HepG2 (cell line): ENCODE results near the gene HOXA4. TPM values are rescaled to one million over a fixed set of nuclear protein-coding genes. Genes with fewer than 3 reads are reported as not detected.
A peak's percentile ranks its signal among the peaks of the same experiment; 100 is the strongest.

ENCODE experiments used
- ATAC-seq: fragments of 200-7000 bp; cut with Tn5 transposase; 3 replicates; pipeline ENCODE4 v1.9.1; 2020; ENCODE audit warnings: mild to moderate bottlenecking, moderate library complexity
- BruUV-seq: library from RNA; stranded (reverse); fragments of 400-500 nt; replicated peaks from 2 replicates; lab custom pipeline; 2021; lab: Mats Ljungman, UMichigan
- CTCF ChIA-PET: fragments of 300-600 bp; formaldehyde crosslinking; extraction: SDS; loops from one replicate; lab custom pipeline; 2021; ENCODE audit warnings: low total read pairs, inconsistent platforms, low intra/inter-chr PET ratio; lab: Yijun Ruan, JAX
- POLR2A ChIA-PET: fragments of 350-600 bp; sonication (Branson Sonifier 250); formaldehyde crosslinking; loops from one replicate; lab custom pipeline; 2020; ENCODE audit warnings: antibody characterized with exemption, inconsistent platforms; lab: Yijun Ruan, JAX
- DNase-seq: peaks from one replicate; pipeline ENCODE4 v3.0.0-alpha.2; 2015; ENCODE audit warnings: low spot score
- FAIRE-seq: peaks from 3 replicates; lab custom pipeline; 2011; peaks lifted over from hg19 to GRCh38; lab: Jason Lieb, UNC
- H2AFZ ChIP-seq: one replicate; pipeline ENCODE4 v1.6.1; 2011; ENCODE audit warnings: low read length, inconsistent platforms
- H3K27ac ChIP-seq: fragments of 300-600 bp; 3 replicates; pipeline ENCODE4 v1.8.0; 2011; ENCODE audit warnings: mixed run types, mild to moderate bottlenecking, mixed read lengths, low read length, inconsistent platforms; ENCODE audit not compliant: insufficient read depth; ENCODE audit errors: extremely low read length
- H3K27me3 ChIP-seq, 2 experiments: fragments of 200-600 bp in 1 of 2; 2 replicates in 1 of 2; 3 replicates in 1 of 2; pipeline versions ENCODE4 v1.6.0 to v1.8.0; 2011; ENCODE audit warnings: low read length in 2 of 2, mild to moderate bottlenecking in 2 of 2, moderate library complexity in 2 of 2, inconsistent platforms in 1 of 2; ENCODE audit not compliant: insufficient read depth in 2 of 2, control insufficient read depth in 1 of 2
- H3K36me3 ChIP-seq, 2 experiments: fragments of 200-600 bp in 1 of 2; replicated peaks in 1 of 2; 2 replicates in 1 of 2; 3 replicates in 1 of 2; pipeline versions ENCODE4 v1.5.1 to v1.8.0; 2011; ENCODE audit warnings: low read length in 2 of 2, inconsistent platforms in 1 of 2; ENCODE audit not compliant: insufficient read depth in 2 of 2, control insufficient read depth in 1 of 2
- H3K4me1 ChIP-seq: 2 replicates; pipeline ENCODE4 v1.5.1; 2012; ENCODE audit warnings: low read length, inconsistent platforms; ENCODE audit not compliant: insufficient read depth
- H3K4me2 ChIP-seq: 2 replicates; pipeline ENCODE4 v1.6.0; 2011; ENCODE audit warnings: low read depth, low read length, inconsistent platforms
- H3K4me3 ChIP-seq, 3 experiments: fragments of 200-600 bp in 1 of 3; sonication (generic), shearing (Covaris generic) in 1 of 3; replicated peaks in 1 of 3; 2 replicates each; pipeline ENCODE4 v1.5.1; 2011 to 2016; ENCODE audit warnings: low read length in 3 of 3, inconsistent platforms in 2 of 3, low read depth in 2 of 3, mild to moderate bottlenecking in 2 of 3, control low read depth in 1 of 3, mixed read lengths in 1 of 3; ENCODE audit not compliant: insufficient read depth in 1 of 3
- H3K79me2 ChIP-seq: one replicate; pipeline ENCODE4 v1.6.1; 2011; ENCODE audit warnings: low read length, inconsistent platforms; ENCODE audit not compliant: insufficient read depth
- H3K9ac ChIP-seq: 2 replicates; pipeline ENCODE4 v1.6.0; 2011; ENCODE audit warnings: mild to moderate bottlenecking, low read depth, low read length, inconsistent platforms; ENCODE audit not compliant: insufficient read depth
- H3K9me3 ChIP-seq: 2 replicates; pipeline ENCODE4 v1.5.1; 2012; ENCODE audit warnings: mild to moderate bottlenecking, low read length
- H4K20me1 ChIP-seq: 2 replicates; pipeline ENCODE4 v1.6.0; 2011; ENCODE audit warnings: inconsistent platforms, mild to moderate bottlenecking, low read length, moderate library complexity; ENCODE audit not compliant: insufficient read depth
- GATA4 ChIP-seq: sonication (generic); IDR thresholded peaks from 2 replicates; pipeline ENCODE4 v1.6.1; 2016; ENCODE audit warnings: antibody characterized with exemption, low read depth, borderline replicate concordance
- HNRNPLL ChIP-seq: fragments of 200-400 bp; formaldehyde crosslinking; IDR thresholded peaks from 2 replicates; pipeline ENCODE4 v1.6.1; 2017; ENCODE audit warnings: mild to moderate bottlenecking, low read depth, low read length; ENCODE audit not compliant: poor library complexity, severe bottlenecking
- ZEB1 ChIP-seq: IDR thresholded peaks from 2 replicates; pipeline ENCODE4 v1.6.1; 2012; ENCODE audit warnings: mild to moderate bottlenecking, low read depth, inconsistent platforms; ENCODE audit not compliant: insufficient replicate concordance
- ZNF605 ChIP-seq: sonication (generic); formaldehyde crosslinking; IDR thresholded peaks from 2 replicates; pipeline ENCODE4 v1.8.0; 2022; ENCODE audit warnings: mild to moderate bottlenecking, missing genetic modification reagents
- WGBS: methylation state at CpG from one replicate; pipeline ENCODE4 v1.1.6; 2017; ENCODE audit warnings: low lambda C conversion rate; 5-methylcytosine and 5-hydroxymethylcytosine counted together
- in situ Hi-C: cut with HindIII; loops from 2 replicates; pipeline ENCODE4 v1.10.0; 2017; ENCODE audit warnings: low pct_unique_long_range_greater_than_20kb; ENCODE audit not compliant: extremely low pct_ligation_motif_present
- intact Hi-C: fragments of 100-400 bp; cut with micrococcal nuclease; formaldehyde crosslinking; loops from one replicate; pipeline ENCODE4 v1.10.0; 2022; ENCODE audit not compliant: unreplicated experiment
- polyA plus RNA-seq, 8 experiments: library from polyadenylated mRNA; depleted of rRNA in 3 of 8; stranded (reverse) in 7 of 8; unstranded in 1 of 8; fragments of >200 nt; fragmentation: Illumina TruSeq in 4 of 8; extraction: Trizol in 4 of 8; gene quantifications; 2 replicates each; pipeline versions ENCODE4 v1.2.1 to v1.2.3, GENCODE V29; 2011 to 2016; ENCODE audit warnings: low read depth in 4 of 8, missing spikeins in 1 of 8, mixed read lengths in 1 of 8; ENCODE audit not compliant: insufficient read depth in 1 of 8
- total RNA-seq, 5 experiments: library from RNA; depleted of rRNA; stranded (reverse); fragments of >200 nt; fragmentation: Illumina TruSeq; extraction: Trizol; gene quantifications; 2 replicates each; pipeline ENCODE4 v1.2.3, GENCODE V29; 2016; ENCODE audit warnings: low read depth in 1 of 5
- TF ChIP-seq, protein P1 (sequence below): sonication (generic); formaldehyde crosslinking; IDR thresholded peaks from 2 replicates; pipeline ENCODE4 v1.4.0; 2020; ENCODE audit warnings: missing genetic modification reagents, borderline replicate concordance

HOXA4 gene
- total and polyA plus RNA-seq, 2 of the 13 experiments (the other 11 are each of a cell fraction or from before 2014, with no cell fraction given): 2.4 to 5.4 TPM

DNA sequence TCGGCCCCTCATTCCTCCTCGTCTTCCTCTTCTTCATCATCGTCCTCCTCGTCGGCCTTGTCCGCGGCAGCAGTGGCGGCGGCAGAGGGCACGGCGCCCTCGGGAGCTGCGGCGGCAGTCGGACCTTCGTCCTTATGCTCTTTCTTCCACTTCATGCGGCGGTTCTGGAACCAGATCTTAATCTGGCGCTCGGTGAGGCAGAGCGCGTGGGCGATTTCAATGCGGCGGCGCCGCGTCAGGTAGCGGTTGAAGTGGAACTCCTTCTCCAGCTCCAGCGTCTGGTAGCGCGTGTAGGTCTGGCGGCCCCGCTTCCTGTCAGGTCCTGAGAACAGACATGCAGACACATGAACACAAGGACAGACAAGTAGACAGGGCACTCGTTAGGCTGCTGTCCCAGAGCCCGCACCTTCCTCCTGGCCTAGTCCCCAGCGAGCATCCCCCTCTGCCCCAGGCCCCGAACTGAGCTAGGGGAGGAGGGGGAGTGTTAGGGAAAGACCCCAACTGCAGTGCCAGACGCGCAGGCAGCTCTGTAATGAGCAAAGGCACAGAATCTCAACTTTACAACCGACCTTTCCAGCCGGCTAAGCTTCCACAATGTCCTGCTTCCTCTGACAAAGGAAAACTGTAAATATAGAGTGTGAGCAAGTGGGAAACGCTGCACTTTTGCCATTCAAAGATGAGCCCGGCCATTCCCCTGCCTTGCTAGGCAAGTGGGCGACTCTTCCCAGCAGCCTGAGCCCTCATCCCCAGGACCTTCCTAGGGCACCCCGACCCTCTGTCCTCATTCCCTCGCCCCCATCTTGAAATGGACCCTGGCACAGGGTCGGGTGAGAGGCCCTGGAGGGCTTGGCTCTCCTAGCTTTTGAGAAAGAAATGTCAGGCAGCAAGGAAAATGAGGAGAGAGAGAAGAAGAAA, 24.6 kb upstream of the HOXA4 start (continued):
- TF ChIP-seq, protein P1, sequence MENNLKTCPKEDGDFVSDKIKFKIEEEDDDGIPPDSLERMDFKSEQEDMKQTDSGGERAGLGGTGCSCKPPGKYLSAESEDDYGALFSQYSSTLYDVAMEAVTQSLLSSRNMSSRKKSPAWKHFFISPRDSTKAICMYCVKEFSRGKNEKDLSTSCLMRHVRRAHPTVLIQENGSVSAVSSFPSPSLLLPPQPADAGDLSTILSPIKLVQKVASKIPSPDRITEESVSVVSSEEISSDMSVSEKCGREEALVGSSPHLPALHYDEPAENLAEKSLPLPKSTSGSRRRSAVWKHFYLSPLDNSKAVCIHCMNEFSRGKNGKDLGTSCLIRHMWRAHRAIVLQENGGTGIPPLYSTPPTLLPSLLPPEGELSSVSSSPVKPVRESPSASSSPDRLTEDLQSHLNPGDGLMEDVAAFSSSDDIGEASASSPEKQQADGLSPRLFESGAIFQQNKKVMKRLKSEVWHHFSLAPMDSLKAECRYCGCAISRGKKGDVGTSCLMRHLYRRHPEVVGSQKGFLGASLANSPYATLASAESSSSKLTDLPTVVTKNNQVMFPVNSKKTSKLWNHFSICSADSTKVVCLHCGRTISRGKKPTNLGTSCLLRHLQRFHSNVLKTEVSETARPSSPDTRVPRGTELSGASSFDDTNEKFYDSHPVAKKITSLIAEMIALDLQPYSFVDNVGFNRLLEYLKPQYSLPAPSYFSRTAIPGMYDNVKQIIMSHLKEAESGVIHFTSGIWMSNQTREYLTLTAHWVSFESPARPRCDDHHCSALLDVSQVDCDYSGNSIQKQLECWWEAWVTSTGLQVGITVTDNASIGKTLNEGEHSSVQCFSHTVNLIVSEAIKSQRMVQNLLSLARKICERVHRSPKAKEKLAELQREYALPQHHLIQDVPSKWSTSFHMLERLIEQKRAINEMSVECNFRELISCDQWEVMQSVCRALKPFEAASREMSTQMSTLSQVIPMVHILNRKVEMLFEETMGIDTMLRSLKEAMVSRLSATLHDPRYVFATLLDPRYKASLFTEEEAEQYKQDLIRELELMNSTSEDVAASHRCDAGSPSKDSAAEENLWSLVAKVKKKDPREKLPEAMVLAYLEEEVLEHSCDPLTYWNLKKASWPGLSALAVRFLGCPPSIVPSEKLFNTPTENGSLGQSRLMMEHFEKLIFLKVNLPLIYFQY (CRISPR knock-in tag): no peak
- peak; percentile 15 for TF ChIP-seq HNRNPLL

DNA sequence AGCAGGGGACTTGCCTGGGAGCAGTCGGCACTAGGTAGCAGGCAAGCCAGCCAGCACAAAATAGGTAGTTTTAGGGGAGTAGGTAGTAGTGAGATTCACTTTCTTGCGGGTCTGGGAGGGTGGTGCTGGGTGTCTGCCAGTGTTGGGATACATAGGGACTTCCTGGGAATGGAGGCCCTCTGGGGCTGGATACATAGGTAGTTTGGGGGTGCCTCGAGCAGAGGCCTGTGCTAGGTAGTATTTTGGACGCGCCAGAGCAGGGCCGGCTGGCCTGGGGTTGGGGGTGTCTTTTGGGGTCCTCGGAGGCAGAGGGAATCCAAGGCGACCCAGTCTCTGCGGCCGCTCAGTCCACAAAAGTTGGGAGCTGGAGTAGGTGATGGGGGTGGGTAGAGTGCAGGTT, 23.8 kb upstream of the HOXA4 start:
- TF ChIP-seq GATA4 (no peak), ZNF605 (no peak), ZEB1 (no peak)
- no peak for DNase-seq
- Histone ChIP-seq H3K4me3 (no peak overlapping the region), H3K9me3 (no peaks in the 10 kb centered on the region), H3K36me3 (no peaks in the 10 kb centered on the region), H3K4me1 (peaks cover 37% of the 10 kb centered on the region), H3K79me2 (peaks cover 1% of the 10 kb centered on the region), H3K27me3 (peaks cover 6 to 61% of the 10 kb centered on the region in 2 experiments), H2AFZ (no peak overlapping the region), H3K4me2 (no peak overlapping the region), H4K20me1 (no peaks in the 10 kb centered on the region), H3K27ac (no peak overlapping the region), H3K9ac (no peak overlapping the region)
- intact Hi-C loops: no loop called here
- ChIA-PET CTCF (no interaction called here), POLR2A (no interaction called here)
- 67% methylated on average over 9 of the region's 10 CpGs for WGBS
- in situ Hi-C loops: loop anchor here (25.0 kb wide), 1 partner anchor 1067 kb away; no protein-coding TSS in a partner anchor
- no peak for FAIRE-seq
- BruUV-seq: no TSS peak
- ATAC-seq: no peak
